Glomerular endothelial cell (primary cell): Measurements from ENCODE around the gene DAPK2. TPM values are rescaled to one million over a fixed set of nuclear protein-coding genes. Genes with fewer than 3 reads are reported as not detected.
A peak's percentile ranks its signal among the peaks of the same experiment; 100 is the strongest.
"Not testable (repeated sequence)": the region's sequence is repeated elsewhere in the genome, so short reads cannot be mapped to it uniquely, and the experiment has no call there.

Experiments
- DNase-seq: peaks from one replicate; pipeline ENCODE4 v3.0.0-alpha.2; 2011; ENCODE audit warnings: low read depth, low spot score; ENCODE audit errors: extremely low read depth
- total RNA-seq: library from RNA; depleted of rRNA; stranded (reverse); fragments of >200 nt; gene quantifications from 2 replicates; pipeline ENCODE4 v1.2.3, GENCODE V29; 2015

DAPK2 gene
- 3.0 and 22.3 TPM in 2 replicates for total RNA-seq

DNA sequence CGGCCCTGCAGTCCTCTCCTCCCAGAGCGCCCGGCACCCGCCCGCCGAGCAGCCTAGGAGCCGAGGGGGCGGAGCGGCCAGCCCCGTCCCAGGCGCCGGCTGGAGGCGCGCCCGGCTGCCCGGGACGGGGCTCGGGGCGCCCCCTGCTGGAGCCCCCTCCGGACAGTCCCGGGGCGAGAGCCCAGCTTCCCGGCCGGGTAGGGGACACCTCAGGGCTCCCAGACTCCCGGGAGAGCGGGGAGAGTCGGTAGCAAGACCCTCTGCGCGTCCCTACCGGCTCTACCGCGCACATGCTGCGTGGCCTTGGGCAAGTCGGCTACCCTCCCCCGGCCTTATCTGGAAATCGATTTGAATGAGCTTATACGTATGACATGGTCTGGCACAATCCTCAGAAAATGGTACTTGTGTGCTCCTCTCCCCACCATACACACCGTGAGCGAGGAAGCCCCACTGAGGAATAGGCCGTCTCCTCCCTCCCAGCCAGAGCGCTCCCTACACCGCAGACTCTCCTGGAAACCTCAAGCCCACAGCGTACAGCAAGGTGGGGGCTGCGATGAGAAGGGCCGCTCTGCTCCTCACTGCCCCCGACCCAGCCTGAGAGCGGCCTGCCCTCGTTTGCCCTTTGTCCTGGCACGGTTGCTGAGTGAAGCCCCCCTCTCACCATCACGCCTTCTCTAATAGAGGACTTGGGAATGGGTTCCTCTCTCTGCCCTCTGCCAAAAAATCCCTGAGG, at the start of gene DAPK2:
Gene DAPK2 (minus strand): TSS at position 65 of the 733 bp plus-strand sequence. CDS start 6,224 bp downstream, outside the sequence.
- DNase-seq, result no peak

DNA sequence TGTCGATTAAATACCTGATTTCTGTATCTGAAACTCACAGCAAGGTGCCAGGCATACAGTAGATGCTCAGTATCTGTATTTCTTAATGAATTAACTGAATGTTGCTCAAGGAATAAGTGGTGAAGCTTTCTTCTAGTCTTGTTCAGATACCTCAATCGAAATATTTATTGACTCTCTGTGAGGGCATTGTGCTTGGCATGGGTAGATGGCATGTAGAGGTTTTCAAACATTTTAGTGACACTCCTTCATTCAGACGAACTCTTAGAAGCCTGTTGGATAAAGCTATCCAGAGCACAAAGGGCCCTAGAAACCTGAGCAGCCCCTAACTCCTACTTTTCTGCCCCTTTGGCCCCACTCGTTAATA, 49.1 kb upstream of the DAPK2 start:
- no peak for DNase-seq

DNA sequence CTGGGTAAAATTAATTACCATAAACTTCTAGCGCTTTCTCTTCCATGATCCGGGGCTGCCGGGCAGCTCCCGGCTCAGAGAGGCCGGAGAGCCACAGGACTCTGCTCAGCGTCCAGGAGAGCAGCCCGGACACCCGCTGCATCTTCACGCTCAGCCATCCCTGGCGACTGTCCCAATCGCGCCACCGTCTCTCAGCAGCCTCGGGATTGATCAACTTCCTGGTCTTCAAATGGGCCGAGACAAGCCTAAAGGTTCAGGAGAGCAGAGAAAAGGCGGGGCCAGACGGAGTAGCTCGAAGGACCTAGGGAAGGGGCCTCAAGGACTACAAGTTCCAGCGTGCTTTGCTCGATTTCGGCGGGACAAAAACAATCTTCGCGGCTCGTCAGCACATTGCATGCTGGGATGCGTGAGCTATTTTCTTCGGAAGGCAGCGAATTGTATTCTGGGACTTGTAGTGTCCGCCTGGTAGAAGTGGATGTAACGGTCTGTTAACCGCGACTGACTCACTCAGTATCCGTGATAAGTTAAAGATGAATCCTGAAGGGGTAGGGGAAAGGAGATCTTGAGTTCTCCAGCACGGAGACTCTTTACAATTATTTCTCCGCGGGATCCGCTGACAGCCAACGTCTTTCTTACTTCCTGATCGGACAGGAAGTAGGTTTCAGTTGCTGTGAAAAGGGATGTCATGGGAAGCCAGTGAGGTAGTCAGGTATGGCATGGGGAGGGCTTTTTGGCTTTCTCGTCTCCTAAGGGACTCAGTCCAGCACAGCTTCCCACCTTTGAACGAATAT, 47.5 kb upstream of the DAPK2 start, which contains the start of gene CIAO2A:
Gene CIAO2A (minus strand): TSS at position 212 of the 791 bp plus-strand sequence. CDS start 70 bp downstream, at position 142.
- DNase-seq, result peak; percentile 96

DNA sequence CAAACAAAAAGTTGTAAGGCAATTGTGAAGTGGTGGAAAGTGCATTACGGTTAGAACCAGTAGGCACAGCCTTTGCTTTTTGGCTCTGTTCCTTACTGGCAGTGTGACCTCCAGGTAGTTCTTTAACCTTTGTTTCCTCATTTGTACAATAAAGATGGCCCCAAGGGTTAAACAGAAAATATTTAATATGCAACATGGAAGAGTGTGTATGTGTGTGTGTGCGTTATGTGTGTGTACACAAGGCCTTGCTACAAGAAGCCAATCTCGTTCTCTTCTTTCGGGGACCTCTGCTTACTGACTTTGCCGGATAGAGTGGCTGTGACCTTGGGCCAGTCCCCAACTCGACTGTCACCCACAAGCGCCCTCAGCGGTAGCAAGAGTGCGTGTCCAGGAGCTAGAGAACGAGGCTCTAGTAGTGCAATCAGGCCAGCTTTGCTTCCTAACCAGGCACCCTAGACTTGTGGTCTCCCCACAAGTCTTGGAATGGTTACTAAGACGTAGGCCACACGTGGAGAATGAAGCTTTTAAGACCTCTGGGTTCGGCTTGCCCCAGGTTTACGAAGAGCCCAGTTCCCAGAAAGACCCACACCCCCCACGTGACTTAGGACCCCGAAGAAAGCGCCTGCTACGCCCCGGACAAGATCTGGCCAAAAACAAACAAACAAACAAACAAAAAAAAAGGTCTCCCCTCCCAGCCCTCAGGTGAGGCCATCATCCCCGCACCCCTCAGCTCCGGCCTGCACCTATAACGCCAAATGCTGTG, 46.8 kb upstream of the DAPK2 start:
- no peak for DNase-seq

DNA sequence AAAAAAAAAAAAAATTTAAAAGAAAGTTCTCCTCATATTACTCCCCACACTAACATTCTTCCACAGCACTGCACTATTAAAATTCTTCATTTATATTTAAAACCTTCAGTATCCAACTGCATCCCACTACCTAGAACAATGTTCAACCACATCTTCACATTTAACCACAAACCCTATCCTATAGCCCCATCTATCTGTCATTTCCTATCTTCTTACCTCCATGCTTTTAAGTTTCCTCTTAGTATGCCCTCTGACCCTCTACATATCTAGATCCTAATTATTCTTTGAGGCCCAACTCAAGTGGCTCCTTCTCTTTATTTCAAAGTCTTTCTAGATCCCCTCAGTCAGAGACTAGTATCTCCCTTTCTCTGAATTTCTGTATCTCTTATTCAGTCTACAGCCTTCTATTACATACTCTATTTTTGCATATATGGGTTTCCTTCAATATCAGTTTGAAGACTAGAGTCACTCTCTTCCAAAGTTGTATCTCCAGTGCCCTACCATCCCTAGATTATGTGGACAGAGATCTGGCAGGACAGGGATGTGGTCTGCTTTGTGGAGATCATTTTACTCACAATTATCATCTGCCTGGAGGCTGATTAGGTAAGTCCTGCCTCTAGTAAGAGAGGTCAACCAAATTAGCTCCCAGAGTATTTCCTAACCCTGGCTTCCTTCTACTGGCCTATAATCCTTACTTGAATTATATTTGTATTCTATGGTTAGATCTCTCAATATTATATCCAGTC, 46.0 kb upstream of the DAPK2 start:
- no peak for DNase-seq

DNA sequence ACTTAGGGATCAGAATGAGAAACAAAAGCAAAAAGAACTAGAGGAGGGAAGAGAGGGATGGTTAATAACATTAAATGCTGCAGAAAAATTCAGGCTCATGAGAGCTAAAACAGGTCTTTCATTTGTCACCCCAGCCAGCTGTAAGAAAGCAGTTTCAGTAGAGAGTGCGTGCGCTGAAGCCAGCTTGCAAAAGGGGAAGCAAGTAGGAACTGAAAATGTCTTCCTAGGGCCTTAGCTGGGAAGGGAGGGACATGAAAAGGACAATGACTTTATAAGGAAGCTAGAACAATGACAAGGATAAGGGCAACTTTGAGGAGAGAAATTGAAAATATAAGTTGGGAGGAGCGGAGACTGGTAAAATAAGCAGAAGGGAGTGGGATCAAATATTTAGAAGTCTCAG, 44.2 kb upstream of the DAPK2 start:
- no peak for DNase-seq

DNA sequence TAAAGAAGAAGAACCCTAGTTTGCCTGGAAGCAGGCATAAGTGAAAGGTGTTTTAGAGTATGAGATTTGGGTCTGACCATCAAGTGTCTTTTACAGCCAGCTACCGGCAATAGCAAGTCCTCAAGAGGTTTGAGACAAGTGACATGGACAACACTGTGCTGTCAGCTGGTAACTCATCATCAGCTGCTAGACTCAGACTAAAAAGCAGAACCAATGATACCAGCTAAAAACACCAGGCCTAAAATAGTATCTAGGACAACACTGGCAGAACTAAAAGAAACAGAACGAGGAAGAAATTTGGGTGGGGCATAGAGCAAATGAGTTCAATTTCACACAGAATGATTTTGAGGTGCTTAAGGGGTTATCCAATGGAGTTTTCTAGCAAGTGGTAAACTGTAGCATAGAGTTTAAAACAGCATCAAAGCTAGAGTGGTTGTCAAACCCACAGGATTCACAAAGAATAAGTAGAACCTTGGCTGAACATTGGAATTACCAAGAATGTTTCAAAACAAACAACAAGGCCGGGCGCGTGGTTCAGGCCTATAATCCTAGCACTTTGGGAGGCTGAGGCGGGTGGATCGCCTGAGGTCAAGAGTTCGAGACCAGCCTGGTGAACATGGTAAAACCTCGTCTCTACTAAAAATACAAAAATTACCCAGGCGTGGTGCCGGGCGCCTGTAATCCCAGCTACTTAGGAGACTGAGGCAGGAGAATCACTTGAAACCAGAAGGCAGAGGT, 43.4 kb upstream of the DAPK2 start:
- DNase-seq, result no peak

DNA sequence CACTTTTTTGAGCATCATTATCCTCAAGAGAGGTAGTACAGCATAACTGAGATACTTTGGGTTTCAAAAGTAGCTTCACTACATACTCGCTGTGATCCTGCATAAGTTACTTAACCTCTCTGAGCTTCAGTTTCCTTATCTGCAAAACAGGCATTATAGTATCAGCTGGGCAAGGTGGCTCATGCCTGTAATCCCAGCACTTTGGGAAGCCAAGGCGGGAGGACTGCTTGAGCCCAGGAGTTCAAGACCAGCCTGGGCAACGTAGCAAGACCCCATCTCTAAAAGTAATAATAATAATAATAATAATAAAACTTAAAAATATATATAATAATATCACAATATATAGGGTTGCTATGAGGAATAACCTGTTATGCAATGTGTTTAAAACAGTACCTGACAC, 36.5 kb upstream of the DAPK2 start:
- no peak for DNase-seq

DNA sequence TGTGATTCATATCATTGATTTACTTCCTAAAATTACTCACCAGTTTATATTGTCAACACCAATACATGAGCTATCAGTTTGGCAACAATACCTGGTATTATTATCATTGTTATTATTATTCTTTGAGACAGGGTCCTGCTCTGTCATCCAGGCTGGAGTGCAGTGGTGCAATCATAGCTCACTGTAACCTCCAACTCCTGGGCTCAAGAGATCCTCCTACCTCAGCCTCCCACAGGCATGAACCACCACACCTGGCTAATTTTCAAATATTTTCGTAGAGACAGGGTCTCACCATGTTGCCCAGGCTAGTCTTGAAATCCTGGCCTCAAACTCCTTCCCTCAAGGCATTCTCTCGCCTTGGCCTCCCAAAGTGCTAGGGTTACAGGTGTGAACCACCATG, 27.2 kb upstream of the DAPK2 start:
- DNase-seq, result not testable (repeated sequence)

DNA sequence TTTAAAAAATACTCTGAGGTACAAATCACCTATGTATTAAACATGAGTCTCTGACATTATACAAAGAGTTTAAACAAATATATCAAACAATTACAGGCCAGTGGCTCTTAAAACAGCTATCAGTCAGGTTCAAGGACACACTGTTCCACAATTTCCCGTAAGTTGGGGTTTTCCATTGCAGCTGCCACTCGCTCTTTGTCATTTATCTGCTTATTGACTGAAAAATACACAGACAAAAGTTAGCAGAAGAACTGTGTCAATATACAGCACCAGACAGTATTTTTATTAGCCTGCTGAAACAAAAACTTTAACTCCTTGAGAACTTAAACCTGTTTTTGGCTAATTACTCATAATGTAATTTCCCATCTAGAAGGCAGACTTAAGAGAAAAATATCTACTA, 26.5 kb upstream of the DAPK2 start:
- DNase-seq, result no peak

DNA sequence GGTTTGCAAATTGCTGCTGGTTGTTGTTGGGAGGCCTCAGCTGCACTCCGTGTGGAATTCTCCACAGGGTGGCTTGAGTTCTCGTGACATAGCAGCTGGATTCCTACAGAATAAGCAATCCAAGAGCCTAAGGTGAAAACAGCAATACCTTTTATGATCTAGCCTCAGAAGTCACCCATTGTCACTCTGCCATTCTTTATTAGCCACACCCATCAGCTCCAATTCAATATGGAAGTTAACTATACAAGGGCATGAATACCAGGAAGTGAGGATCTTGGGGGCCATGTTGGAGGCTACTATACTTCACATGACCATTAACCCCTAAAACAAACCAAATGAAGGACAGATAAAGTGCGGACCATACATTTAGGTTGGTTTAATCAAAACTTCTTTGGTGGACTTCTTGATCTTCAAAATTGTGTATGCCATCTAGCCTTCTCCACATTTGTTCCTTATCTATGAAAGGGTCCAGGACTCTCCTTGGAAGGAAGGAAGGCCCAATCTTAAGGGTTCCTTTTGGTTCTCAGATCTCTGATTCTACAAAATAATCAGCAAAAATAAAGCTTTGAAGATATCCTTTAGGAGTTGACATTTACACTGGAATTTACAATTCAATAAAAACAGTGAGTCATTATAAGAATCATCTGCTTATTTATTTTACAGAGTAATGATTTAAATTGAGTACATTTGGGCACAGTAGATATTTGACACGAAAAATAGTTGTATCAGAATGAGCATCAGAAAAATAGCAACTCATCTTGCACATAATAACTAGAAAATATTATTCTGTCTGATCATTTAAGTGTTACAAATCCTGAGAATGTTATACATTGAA, 25.9 kb upstream of the DAPK2 start:
- DNase-seq, result no peak

DNA sequence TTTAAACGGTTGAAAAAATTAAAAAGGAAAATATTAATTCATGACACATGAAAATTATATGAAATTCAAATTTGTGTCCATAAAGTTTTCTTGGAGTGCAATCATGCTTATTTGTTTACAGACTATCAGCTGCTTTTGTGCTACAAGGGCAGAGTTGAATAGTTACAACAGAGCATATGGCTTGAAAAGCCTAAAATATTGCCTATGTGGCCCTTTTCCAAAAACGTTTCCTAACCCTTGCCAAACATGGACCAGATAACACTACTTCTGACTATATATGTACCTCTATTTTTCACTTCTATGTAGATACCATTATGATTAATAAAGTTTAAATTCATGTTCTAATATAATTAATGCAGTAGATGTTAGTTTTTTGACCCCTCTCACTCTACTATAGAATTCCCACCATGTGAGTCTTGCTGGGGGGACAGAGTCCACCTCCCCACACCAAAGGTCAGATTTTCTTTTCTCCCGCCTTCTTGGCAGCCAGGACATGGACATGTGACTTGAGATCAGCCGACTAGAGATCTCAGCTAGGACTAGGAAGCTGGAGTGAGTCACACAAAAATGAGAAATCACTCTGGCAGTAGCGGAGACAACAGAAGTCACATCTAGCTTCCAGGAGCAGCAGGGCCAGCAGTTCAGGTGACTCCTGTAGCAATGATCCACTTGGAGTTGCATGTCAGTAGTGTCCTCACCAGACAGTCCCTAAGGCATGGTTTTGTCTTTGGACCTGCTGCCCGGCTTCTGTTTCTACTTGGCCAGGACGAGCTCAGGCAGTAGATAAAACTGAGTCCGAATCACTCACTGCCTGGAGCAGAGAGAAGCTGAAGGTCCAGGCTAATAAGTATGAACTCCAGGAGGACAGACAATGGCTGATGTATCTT, 24.9 kb upstream of the DAPK2 start:
- peak; percentile 68 for DNase-seq

DNA sequence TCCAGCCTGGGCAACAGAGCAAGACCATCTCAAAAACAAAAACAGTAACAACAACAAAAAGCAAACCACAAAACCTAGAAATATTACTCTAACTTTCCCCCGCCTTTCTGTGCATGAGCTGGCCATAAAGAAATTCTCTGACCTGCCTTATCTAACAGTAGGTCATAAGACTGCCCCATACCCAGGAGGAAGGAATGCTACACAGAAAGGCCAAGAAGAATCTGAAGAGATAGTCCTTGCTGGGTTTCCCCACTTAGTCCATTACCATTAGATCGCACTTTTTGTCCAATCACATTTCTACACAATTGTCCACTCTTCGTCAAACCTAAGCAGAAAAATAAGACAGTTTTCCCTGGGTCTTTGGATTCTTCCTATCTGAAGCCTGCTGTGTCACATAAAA, 23.8 kb upstream of the DAPK2 start:
- DNase-seq, result no peak

DNA sequence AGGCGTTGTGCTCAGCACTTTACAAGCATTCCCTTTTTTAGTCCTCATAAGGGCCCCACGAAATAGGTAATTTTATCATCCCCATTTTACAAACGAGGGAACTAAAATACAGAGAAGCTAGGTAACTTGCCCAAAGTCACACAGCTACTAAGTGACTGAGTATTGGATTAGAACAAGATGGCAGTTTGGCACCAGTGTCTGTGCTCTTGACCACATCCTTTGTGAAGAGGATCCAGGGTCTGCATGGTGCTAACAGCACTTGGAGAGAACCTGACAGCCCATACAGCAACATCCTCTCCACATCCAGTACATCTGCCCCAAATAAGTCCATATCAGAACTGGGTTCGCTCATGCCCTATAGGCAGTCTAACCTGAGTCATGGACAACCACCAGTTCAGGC, 21.8 kb upstream of the DAPK2 start:
- no peak for DNase-seq

DNA sequence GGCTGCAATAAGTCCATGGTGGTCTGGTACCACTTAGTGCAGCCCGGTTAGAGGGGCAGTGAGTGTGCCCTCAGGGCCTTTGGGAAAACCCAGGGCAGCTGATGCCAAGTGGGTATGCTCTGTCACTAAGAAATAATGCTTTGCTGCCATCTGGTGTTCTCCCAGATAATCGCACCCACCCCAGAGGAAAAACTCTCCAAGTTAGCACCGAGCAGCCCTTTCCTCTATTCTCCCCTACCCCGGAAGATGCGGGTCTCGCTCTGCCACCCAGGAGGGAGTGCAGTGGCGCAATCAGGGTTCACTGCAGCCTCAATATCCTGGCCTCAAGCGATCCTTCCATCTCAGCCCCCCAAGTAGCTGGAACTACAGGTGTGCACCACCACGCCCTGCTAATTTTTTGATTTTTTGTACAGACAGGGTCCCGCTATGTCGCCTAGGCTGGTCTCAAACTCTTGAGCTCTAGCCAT, 21.3 kb upstream of the DAPK2 start:
- no peak for DNase-seq

DNA sequence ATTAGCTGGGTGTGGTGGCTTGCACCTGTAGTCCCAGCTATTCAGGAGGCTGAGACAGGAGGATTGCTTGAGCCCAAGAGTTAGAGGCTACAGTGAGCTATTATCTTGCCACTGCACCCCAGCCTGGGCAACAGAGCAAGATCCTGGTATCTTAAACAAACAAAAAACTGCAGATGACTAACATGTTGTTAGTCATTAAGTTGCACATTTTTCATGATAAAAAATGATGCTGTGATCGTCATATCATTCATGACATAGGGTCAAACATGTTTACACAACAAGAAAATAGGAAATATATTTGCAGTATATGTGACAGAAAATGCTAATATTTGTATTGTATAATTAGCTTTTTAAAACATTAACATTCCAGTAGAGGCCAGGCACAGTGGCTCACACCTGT, 20.2 kb upstream of the DAPK2 start:
- DNase-seq, result no peak

DNA sequence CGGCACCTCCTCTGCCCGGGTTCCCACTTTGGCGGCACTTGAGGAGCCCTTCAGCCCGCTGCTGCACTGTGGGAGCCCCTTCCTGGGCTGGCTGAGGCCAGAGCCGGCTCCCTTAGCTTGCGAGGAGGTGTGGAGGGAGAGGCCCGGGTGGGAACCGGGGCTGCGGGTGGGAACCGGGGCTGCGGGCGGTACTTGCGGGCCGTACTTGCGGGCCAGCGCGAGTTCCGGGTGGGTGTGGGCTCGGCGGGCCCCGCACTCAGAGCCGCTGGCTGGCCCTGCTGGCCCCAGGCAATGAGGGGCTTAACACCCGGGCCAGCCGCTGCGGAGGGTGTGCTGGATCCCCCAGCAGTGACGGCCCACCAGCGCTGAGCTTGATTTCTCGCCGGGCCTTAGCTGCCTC, 14.4 kb upstream of the DAPK2 start:
- no peak for DNase-seq

DNA sequence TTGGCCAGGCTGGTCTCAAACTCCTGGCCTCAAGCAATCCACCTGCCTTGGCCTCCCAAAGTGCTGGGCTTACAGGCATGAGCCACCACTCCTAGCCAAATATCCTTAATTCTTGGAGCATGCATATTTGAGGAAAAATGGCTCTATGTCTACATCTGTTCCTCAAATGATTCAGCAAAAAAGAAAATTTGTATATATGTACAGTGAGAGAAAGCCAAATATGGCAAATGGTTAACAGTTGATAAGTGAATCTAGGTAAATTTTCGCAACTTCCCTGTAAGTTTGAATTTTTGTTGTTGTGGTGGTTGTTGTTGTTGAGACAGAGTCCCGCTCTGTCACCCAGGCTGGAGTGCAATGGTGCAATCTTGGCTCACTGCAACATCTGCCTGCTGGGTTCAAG, 12.8 kb upstream of the DAPK2 start:
- DNase-seq, result not testable (repeated sequence)
